ENCODE data around the gene MGAT5B. TPM values are rescaled to one million over a fixed set of nuclear protein-coding genes. Genes with fewer than 3 reads are reported as not detected.

MGAT5B gene
- total RNA-seq, 1 donor from 2014 or later = 6.3 TPM

DNA sequence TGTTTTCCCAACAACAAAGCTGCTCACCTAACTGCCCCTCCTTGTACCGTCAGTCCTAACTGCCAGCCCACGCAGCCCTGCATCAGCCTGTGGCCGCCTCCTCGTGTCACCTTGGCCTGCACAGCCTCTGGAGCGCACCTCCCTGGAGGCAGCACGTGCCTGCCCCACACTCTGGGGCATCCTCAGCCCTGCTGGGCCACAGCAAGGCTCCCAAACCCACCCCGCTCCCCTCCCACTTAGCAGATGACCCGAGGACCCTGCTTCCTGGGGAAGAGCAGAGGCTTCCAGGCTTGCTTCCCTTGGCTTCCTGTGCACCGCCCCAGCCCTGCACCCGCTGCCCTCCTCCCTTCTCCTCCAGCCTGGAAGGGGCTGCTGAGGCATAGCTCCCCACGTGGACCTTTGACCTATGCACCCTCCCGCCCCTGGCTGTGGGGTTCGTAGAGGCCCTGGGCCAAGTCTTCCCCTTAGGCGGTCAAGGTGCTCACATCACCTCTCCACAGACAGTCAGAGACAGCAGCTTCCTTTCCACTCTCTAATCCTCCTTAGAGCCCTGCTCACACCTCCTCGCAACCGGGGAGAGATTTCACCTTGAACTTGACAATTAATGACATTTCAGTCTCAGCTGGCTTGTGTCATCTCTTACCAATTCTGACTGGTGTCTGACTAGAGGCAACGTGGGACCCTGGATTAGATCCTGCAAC lies 115.0 kb downstream of the MGAT5B start:
- FAIRE-seq (no peak), DNase-seq (ENCODE audit: low read depth) (no peak)
- Histone ChIP-seq H3K4me1 (ENCODE audit: insufficient read depth, low read length) (no peaks in the 10 kb centered on the region), H3K36me3 (ENCODE audit: insufficient read depth, low read length) (no peaks in the 10 kb centered on the region), H3K79me2 (ENCODE audit: insufficient read depth, low read length) (no peaks in the 10 kb centered on the region), H3K27ac (ENCODE audit: low read depth, low read length) (no peak overlapping the region), H3K27me3 (ENCODE audit: insufficient read depth, low read length) (peaks cover 17% of the 10 kb centered on the region), H3K9ac (ENCODE audit: low read length) (no peak overlapping the region), H3K4me2 (ENCODE audit: low read length) (no peak overlapping the region), H3K9me3 (ENCODE audit: insufficient read depth, low read depth, low read length) (no peaks in the 10 kb centered on the region), H2AFZ (ENCODE audit: low read depth, low read length) (no peak overlapping the region), H4K20me1 (ENCODE audit: insufficient read depth, low read length) (no peaks in the 10 kb centered on the region), H3K4me3 (ENCODE audit: insufficient read depth, low read depth, low read length) (no peak overlapping the region)
- TF ChIP-seq EZH2 (IDR thresholded peaks at IDR 0.05; ENCODE audit: insufficient read depth, low read length) = no peak
- TF ChIP-seq, protein P1, sequence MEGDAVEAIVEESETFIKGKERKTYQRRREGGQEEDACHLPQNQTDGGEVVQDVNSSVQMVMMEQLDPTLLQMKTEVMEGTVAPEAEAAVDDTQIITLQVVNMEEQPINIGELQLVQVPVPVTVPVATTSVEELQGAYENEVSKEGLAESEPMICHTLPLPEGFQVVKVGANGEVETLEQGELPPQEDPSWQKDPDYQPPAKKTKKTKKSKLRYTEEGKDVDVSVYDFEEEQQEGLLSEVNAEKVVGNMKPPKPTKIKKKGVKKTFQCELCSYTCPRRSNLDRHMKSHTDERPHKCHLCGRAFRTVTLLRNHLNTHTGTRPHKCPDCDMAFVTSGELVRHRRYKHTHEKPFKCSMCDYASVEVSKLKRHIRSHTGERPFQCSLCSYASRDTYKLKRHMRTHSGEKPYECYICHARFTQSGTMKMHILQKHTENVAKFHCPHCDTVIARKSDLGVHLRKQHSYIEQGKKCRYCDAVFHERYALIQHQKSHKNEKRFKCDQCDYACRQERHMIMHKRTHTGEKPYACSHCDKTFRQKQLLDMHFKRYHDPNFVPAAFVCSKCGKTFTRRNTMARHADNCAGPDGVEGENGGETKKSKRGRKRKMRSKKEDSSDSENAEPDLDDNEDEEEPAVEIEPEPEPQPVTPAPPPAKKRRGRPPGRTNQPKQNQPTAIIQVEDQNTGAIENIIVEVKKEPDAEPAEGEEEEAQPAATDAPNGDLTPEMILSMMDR (IDR thresholded peaks at IDR 0.05; ENCODE audit: insufficient read depth, low read depth, low read length) = no peak
- H3K27me3 Mint-ChIP-seq (ENCODE audit: low read depth, unreplicated experiment) = peaks cover 48% of the 10 kb centered on the region
- peaks cover 7% of the 10 kb centered on the region for H3K9me3 Mint-ChIP-seq (ENCODE audit: unreplicated experiment)
- no peaks in the 10 kb centered on the region for H3K4me1 Mint-ChIP-seq (ENCODE audit: low read depth, unreplicated experiment)
- H3K4me3 Mint-ChIP-seq (ENCODE audit: unreplicated experiment) = no peak overlapping the region
- no peak overlapping the region for H3K27ac Mint-ChIP-seq (ENCODE audit: unreplicated experiment)
- H3K36me3 Mint-ChIP-seq (ENCODE audit: low read depth, unreplicated experiment) = peaks cover 2% of the 10 kb centered on the region

GRCh38 chr17:76986365-76986764 lies 118.2 kb downstream of the MGAT5B start:
- peaks cover 10% of the 10 kb centered on the region for H3K27me3 ChIP-seq (ENCODE audit: insufficient read depth, low read length)
- H3K36me3 ChIP-seq (ENCODE audit: insufficient read depth, low read length) = no peaks in the 10 kb centered on the region
- Mint-ChIP-seq H3K27ac (ENCODE audit: unreplicated experiment) (no peak overlapping the region), H3K27me3 (ENCODE audit: low read depth, unreplicated experiment) (peaks cover 54% of the 10 kb centered on the region), H3K4me3 (ENCODE audit: unreplicated experiment) (no peak overlapping the region), H3K9me3 (ENCODE audit: unreplicated experiment) (no peaks in the 10 kb centered on the region), H3K36me3 (ENCODE audit: low read depth, unreplicated experiment) (no peaks in the 10 kb centered on the region), H3K4me1 (ENCODE audit: low read depth, unreplicated experiment) (no peaks in the 10 kb centered on the region)
- no peaks in the 10 kb centered on the region for H3K4me1 ChIP-seq (ENCODE audit: insufficient read depth, low read length)
- FAIRE-seq = no peak
- H3K9ac ChIP-seq (ENCODE audit: low read length) = no peak overlapping the region
- no peak overlapping the region for H3K4me3 ChIP-seq (ENCODE audit: insufficient read depth, low read depth, low read length)
- H3K9me3 ChIP-seq (ENCODE audit: insufficient read depth, low read depth, low read length) = no peaks in the 10 kb centered on the region
- no peak for DNase-seq (ENCODE audit: low read depth)
- H2AFZ ChIP-seq (ENCODE audit: low read depth, low read length) = no peak overlapping the region
- H3K27ac ChIP-seq (ENCODE audit: low read depth, low read length) = no peak overlapping the region
- no peaks in the 10 kb centered on the region for H3K79me2 ChIP-seq (ENCODE audit: insufficient read depth, low read length)
- H3K4me2 ChIP-seq (ENCODE audit: low read length) = no peak overlapping the region
- H4K20me1 ChIP-seq (ENCODE audit: insufficient read depth, low read length) = no peaks in the 10 kb centered on the region
- TF ChIP-seq, protein P1 (IDR thresholded peaks at IDR 0.05; ENCODE audit: insufficient read depth, low read depth, low read length) = no peak
- no peak for TF ChIP-seq EZH2 (IDR thresholded peaks at IDR 0.05; ENCODE audit: insufficient read depth, low read length)

- Histone ChIP-seq H3K36me3 (ENCODE audit: insufficient read depth, low read length) (no peaks in the 10 kb centered on the region), H3K9me3 (ENCODE audit: insufficient read depth, low read depth, low read length) (no peaks in the 10 kb centered on the region), H3K4me2 (ENCODE audit: low read length) (no peak overlapping the region), H3K27me3 (ENCODE audit: insufficient read depth, low read length) (peaks cover 10% of the 10 kb centered on the region), H3K79me2 (ENCODE audit: insufficient read depth, low read length) (no peaks in the 10 kb centered on the region), H2AFZ (ENCODE audit: low read depth, low read length) (no peak overlapping the region), H3K27ac (ENCODE audit: low read depth, low read length) (no peak overlapping the region), H3K4me3 (ENCODE audit: insufficient read depth, low read depth, low read length) (no peak overlapping the region), H4K20me1 (ENCODE audit: insufficient read depth, low read length) (no peaks in the 10 kb centered on the region), H3K4me1 (ENCODE audit: insufficient read depth, low read length) (no peaks in the 10 kb centered on the region), H3K9ac (ENCODE audit: low read length) (no peak overlapping the region)
- no peaks in the 10 kb centered on the region for H3K36me3 Mint-ChIP-seq (ENCODE audit: low read depth, unreplicated experiment)
- H3K4me1 Mint-ChIP-seq (ENCODE audit: low read depth, unreplicated experiment) = no peaks in the 10 kb centered on the region
- H3K27ac Mint-ChIP-seq (ENCODE audit: unreplicated experiment) = no peak overlapping the region
- peaks cover 52% of the 10 kb centered on the region for H3K27me3 Mint-ChIP-seq (ENCODE audit: low read depth, unreplicated experiment)
- no peak overlapping the region for H3K4me3 Mint-ChIP-seq (ENCODE audit: unreplicated experiment)
- DNase-seq (ENCODE audit: low read depth) (no peak), FAIRE-seq (no peak)
- TF ChIP-seq, protein P1 (IDR thresholded peaks at IDR 0.05; ENCODE audit: insufficient read depth, low read depth, low read length) = no peak
- TF ChIP-seq EZH2 (IDR thresholded peaks at IDR 0.05; ENCODE audit: insufficient read depth, low read length) = no peak
- H3K9me3 Mint-ChIP-seq (ENCODE audit: unreplicated experiment) = no peaks in the 10 kb centered on the region
Observed at GRCh38 chr17:76987486-76988093, 119.4 kb downstream of the MGAT5B start.

Measured in astrocyte (in vitro differentiated cells and primary cell).